ENCODE measurements around the gene RALGDS.

- TF ChIP-seq CTCF (conservative IDR thresholded peaks at IDR 0.05) = no peak
- no peak for TF ChIP-seq ZFX (IDR thresholded peaks at IDR 0.05)
Measured at GRCh38 chr9:133119846-133120500, 1.1 kb downstream of the RALGDS start.

Data from C4-2B (cell line).